ENCODE results near the gene IP6K2.

The IP6K2 gene

GRCh38 chr3:48662753-48663488 lies 54.1 kb downstream of the IP6K2 start, which contains the start of gene CELSR3:
Gene CELSR3, minus strand, starts transcription at chr3:48662886. Its CDS starts 252 bp downstream, at chr3:48662634.
- peak; percentile 76 for DNase-seq

GRCh38 chr3:48662145-48662752 lies 54.8 kb downstream of the IP6K2 start:
- no peak for DNase-seq

- DNase-seq = peak; percentile 28
Measured at GRCh38 chr3:48661501-48662144, 55.4 kb downstream of the IP6K2 start.

GRCh38 chr3:48660800-48661400 lies 56.1 kb downstream of the IP6K2 start:
- no peak for DNase-seq

- DNase-seq = no peak
Measured at GRCh38 chr3:48656841-48657281, 60.2 kb downstream of the IP6K2 start.

GRCh38 chr3:48656061-48656840 lies 60.8 kb downstream of the IP6K2 start:
- DNase-seq = peak; percentile 79

- DNase-seq = no peak
Measured at GRCh38 chr3:48655606-48656005, 61.4 kb downstream of the IP6K2 start.

GRCh38 chr3:48655063-48655462 lies 62.0 kb downstream of the IP6K2 start:
- DNase-seq = no peak

- no peak for DNase-seq
Measured at GRCh38 chr3:48652923-48653715, 63.9 kb downstream of the IP6K2 start.

GRCh38 chr3:48651771-48652170 lies 65.2 kb downstream of the IP6K2 start:
- DNase-seq = no peak

GRCh38 chr3:48650723-48651122 lies 66.3 kb downstream of the IP6K2 start:
- no peak for DNase-seq

GRCh38 chr3:48648188-48648850 lies 68.7 kb downstream of the IP6K2 start:
- no peak for DNase-seq

- no peak for DNase-seq
Measured at GRCh38 chr3:48647714-48648113, 69.3 kb downstream of the IP6K2 start.

- no peak for DNase-seq
Measured at GRCh38 chr3:48644898-48645760, 71.9 kb downstream of the IP6K2 start.

- DNase-seq = no peak
Measured at GRCh38 chr3:48642605-48643004, 74.4 kb downstream of the IP6K2 start.

GRCh38 chr3:48641396-48641795 lies 75.6 kb downstream of the IP6K2 start:
- DNase-seq = no peak

GRCh38 chr3:48639944-48640606 lies 76.9 kb downstream of the IP6K2 start:
- no peak for DNase-seq

Measured in inflammatory macrophage treated with lipopolysaccharide for 4 hours (primary cell).